Naive thymus-derived CD4-positive, alpha-beta T cell (primary cell): ENCODE measurements around the gene CEP55. TPM values are rescaled to one million over a fixed set of nuclear protein-coding genes. Genes with fewer than 3 reads are reported as not detected.
"Not testable (repeated sequence)": the region's sequence is repeated elsewhere in the genome, so short reads cannot be mapped to it uniquely, and the experiment has no call there.

Experiments used
- ATAC-seq: fragments of 150-1000 bp; cut with Tn5 transposase; 2 replicates; pipeline ENCODE4 v1.10.0; 2021; ENCODE audit warnings: mild to moderate bottlenecking, moderate library complexity
- CTCF ChIA-PET: fragments of 350-600 bp; sonication (Branson Sonifier 250); formaldehyde crosslinking; loops from one replicate; lab custom pipeline; 2021; ENCODE audit warnings: antibody characterized with exemption; lab: Charles Lee
- POLR2A ChIA-PET: fragments of 350-600 bp; sonication (Branson Sonifier 250); formaldehyde crosslinking; loops from one replicate; lab custom pipeline; 2021; ENCODE audit warnings: antibody characterized with exemption, inconsistent platforms; lab: Charles Lee
- DNase-seq, 9 donors: peaks; one replicate each; pipeline versions ENCODE4 v3.0.0 to v3.0.0-alpha.2; 2020 to 2022; ENCODE audit warnings: mixed read lengths in 1 of 9
- H3K27ac ChIP-seq: one replicate; pipeline ENCODE4 v1.7.0; 2013; ENCODE audit warnings: mild to moderate bottlenecking, low read depth, low read length, moderate library complexity
- H3K27me3 ChIP-seq, 2 donors: one replicate each; pipeline ENCODE4 v1.7.0; 2013; ENCODE audit warnings: low read length in 2 of 2, mild to moderate bottlenecking in 2 of 2, moderate library complexity in 2 of 2; ENCODE audit not compliant: control insufficient read depth in 2 of 2, insufficient read depth in 2 of 2
- H3K36me3 ChIP-seq, 3 experiments: 1 replicate in 2 of 3; 2 replicates in 1 of 3; pipeline ENCODE4 v1.7.0; 2013; ENCODE audit warnings: low read length in 3 of 3, mild to moderate bottlenecking in 3 of 3, moderate library complexity in 1 of 3; ENCODE audit not compliant: insufficient read depth in 3 of 3, control insufficient read depth in 2 of 3
- H3K4me1 ChIP-seq, 2 donors: one replicate each; pipeline ENCODE4 v1.7.0; 2013; ENCODE audit warnings: low read length in 2 of 2, mild to moderate bottlenecking in 2 of 2, moderate library complexity in 1 of 2; ENCODE audit not compliant: control insufficient read depth in 2 of 2, insufficient read depth in 2 of 2
- H3K4me3 ChIP-seq: 2 replicates; pipeline ENCODE4 v1.7.0; 2013; ENCODE audit warnings: mild to moderate bottlenecking, low read length
- H3K9me3 ChIP-seq, 3 experiments: 1 replicate in 2 of 3; 2 replicates in 1 of 3; pipeline ENCODE4 v1.7.0; 2013; ENCODE audit warnings: low read length in 3 of 3; ENCODE audit not compliant: control insufficient read depth in 2 of 3
- H3K27ac Mint-ChIP-seq, 9 donors: one replicate each; pipeline ENCODE4 v1.8.0; 2020 to 2022; ENCODE audit warnings: mixed read lengths in 9 of 9, mild to moderate bottlenecking in 8 of 9, moderate library complexity in 5 of 9, inconsistent platforms in 2 of 9
- H3K27me3 Mint-ChIP-seq, 5 donors: one replicate each; pipeline ENCODE4 v1.8.0; 2021 to 2022; ENCODE audit warnings: mixed read lengths in 5 of 5, mild to moderate bottlenecking in 1 of 5
- H3K36me3 Mint-ChIP-seq, 5 donors: one replicate each; pipeline ENCODE4 v1.8.0; 2020 to 2022; ENCODE audit warnings: mixed read lengths in 5 of 5, mild to moderate bottlenecking in 3 of 5, inconsistent platforms in 1 of 5
- H3K4me1 Mint-ChIP-seq, 7 donors: one replicate each; pipeline ENCODE4 v1.8.0; 2020 to 2022; ENCODE audit warnings: mixed read lengths in 7 of 7, mild to moderate bottlenecking in 3 of 7, inconsistent platforms in 1 of 7
- H3K4me3 Mint-ChIP-seq, 10 donors: one replicate each; pipeline ENCODE4 v1.8.0; 2020 to 2022; ENCODE audit warnings: mild to moderate bottlenecking in 10 of 10, mixed read lengths in 10 of 10, moderate library complexity in 6 of 10, inconsistent platforms in 2 of 10
- H3K9me3 Mint-ChIP-seq, 11 donors: one replicate each; pipeline ENCODE4 v1.8.0; 2020 to 2022; ENCODE audit warnings: mixed read lengths in 11 of 11, mild to moderate bottlenecking in 4 of 11, inconsistent platforms in 1 of 11, moderate library complexity in 1 of 11
- intact Hi-C, 2 donors: fragments of 100-400 bp; cut with micrococcal nuclease; formaldehyde crosslinking; loops; one replicate each; pipeline ENCODE4 v1.15.1; 2023
- polyA plus RNA-seq, 2 donors: library from polyadenylated mRNA; unstranded; fragments of 300-500 nt; fragmentation: Illumina TruSeq; gene quantifications; one replicate each; pipeline ENCODE4 v1.2.3, GENCODE V29; 2021
- total RNA-seq, 6 experiments: library from RNA in 5 of 6; stranded (reverse) in 5 of 6; gene quantifications; 1 replicate in 5 of 6; 2 replicates in 1 of 6; pipeline ENCODE4 v1.2.3 and lab custom pipeline; 2021 to 2026

Gene CEP55
- total and polyA plus RNA-seq, 7 experiments from 2014 or later: 0.54 to 48.6 TPM; not detected in 5

DNA sequence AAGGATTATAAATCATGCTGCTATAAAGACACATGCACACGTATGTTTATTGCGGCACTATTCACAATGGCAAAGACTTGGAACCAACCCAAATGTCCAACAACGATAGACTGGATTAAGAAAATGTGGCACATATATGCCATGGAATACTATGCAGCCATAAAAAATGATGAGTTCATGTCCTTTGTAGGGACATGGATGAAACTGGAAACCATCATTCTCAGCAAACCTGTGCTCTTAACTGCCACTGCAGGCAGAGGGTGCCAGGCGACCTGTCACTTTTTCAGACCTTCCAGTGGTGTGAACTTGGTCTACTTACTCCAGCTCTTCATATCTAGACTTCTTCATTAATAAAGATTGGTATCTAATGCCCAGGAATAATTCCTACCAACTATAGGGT lies 28.8 kb upstream of the CEP55 start:
- CTCF ChIA-PET, H3K27me3 Mint-ChIP-seq, POLR2A ChIA-PET, intact Hi-C loops, DNase-seq, H3K27ac ChIP-seq, H3K9me3 Mint-ChIP-seq, H3K27ac Mint-ChIP-seq, H3K36me3 Mint-ChIP-seq, H3K9me3 ChIP-seq, H3K4me3 ChIP-seq, H3K27me3 ChIP-seq, H3K4me3 Mint-ChIP-seq, H3K4me1 ChIP-seq, ATAC-seq, H3K36me3 ChIP-seq: not testable (repeated sequence)
- peaks cover 0 to 11% (median 0%) of the 10 kb centered on the region in 7 donors for H3K4me1 Mint-ChIP-seq

DNA sequence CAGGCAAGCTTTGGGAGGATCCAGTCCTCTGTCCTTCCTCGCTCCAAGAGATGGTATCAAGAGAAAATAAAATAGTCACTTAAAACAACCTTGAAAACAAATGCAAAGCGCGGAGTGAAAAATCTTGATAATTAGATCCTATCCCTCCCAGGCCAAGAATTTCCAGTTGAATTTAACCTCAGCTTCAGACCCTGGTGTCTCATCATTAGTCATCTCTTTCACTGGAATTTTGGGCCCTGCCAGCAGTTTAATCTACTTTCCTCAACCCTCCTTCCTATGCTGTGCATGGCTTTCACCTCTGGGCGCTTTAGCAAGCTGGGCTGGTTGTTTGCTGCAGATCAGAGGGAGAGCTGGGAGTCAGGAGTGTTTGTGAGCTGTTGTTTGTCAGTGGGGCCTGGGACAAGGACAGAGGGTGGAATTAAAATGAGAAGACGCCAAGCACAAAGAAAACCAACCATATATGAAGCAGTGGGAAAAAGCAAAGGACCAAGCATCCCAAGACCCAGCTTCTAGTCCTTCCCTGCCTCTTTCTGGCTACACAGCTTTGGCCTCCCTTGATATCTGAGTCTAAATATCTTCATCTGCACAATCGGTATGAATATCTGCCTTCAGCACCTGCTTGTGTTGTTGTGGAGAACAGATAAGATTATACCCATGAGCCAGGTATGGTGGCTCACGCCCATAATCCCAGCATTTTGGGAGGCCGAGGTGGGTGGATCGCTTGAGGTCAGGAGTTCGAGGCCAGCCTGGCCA lies 27.8 kb upstream of the CEP55 start:
- Mint-ChIP-seq H3K4me3 (no peak overlapping the region), H3K27ac (no peak overlapping the region), H3K36me3 (peaks cover 0 to 3% (median 0%) of the 10 kb centered on the region in 5 donors), H3K27me3 (no peaks in the 10 kb centered on the region), H3K4me1 (peaks cover 0 to 7% (median 0%) of the 10 kb centered on the region in 7 donors), H3K9me3 (no peaks in the 10 kb centered on the region)
- POLR2A ChIA-PET: no interaction called here
- intact Hi-C loops: no loop called here
- no peaks in the 10 kb centered on the region for H3K4me1 ChIP-seq
- DNase-seq: no peak
- H3K27me3 ChIP-seq: no peaks in the 10 kb centered on the region
- no peak overlapping the region for H3K4me3 ChIP-seq
- CTCF ChIA-PET: interaction anchor here (1.3 kb wide), 1 partner anchor 93 kb away, joined by 4 read pairs; no protein-coding TSS in a partner anchor
- ATAC-seq: no peak
- no peaks in the 10 kb centered on the region for H3K9me3 ChIP-seq
- H3K27ac ChIP-seq: no peak overlapping the region
- H3K36me3 ChIP-seq: no peaks in the 10 kb centered on the region

- no peak overlapping the region for H3K27ac ChIP-seq
- Mint-ChIP-seq H3K9me3 (no peaks in the 10 kb centered on the region), H3K27ac (no peak overlapping the region), H3K27me3 (no peaks in the 10 kb centered on the region), H3K4me1 (peaks cover 0 to 7% (median 0%) of the 10 kb centered on the region in 7 donors), H3K36me3 (peaks cover 0 to 3% (median 0%) of the 10 kb centered on the region in 5 donors), H3K4me3 (no peak overlapping the region)
- H3K9me3 ChIP-seq: no peaks in the 10 kb centered on the region
- ATAC-seq (no peak), DNase-seq (no peak)
- no peaks in the 10 kb centered on the region for H3K27me3 ChIP-seq
- intact Hi-C loops: no loop called here
- H3K36me3 ChIP-seq: no peaks in the 10 kb centered on the region
- H3K4me3 ChIP-seq: no peak overlapping the region
- no peaks in the 10 kb centered on the region for H3K4me1 ChIP-seq
- ChIA-PET CTCF (interaction anchor here (1.3 kb wide), 1 partner anchor 93 kb away, joined by 4 read pairs; no protein-coding TSS in a partner anchor), POLR2A (no interaction called here)
These were observed 27.0 kb upstream of the CEP55 start for GRCh38 chr10:93469454-93469853.

DNA sequence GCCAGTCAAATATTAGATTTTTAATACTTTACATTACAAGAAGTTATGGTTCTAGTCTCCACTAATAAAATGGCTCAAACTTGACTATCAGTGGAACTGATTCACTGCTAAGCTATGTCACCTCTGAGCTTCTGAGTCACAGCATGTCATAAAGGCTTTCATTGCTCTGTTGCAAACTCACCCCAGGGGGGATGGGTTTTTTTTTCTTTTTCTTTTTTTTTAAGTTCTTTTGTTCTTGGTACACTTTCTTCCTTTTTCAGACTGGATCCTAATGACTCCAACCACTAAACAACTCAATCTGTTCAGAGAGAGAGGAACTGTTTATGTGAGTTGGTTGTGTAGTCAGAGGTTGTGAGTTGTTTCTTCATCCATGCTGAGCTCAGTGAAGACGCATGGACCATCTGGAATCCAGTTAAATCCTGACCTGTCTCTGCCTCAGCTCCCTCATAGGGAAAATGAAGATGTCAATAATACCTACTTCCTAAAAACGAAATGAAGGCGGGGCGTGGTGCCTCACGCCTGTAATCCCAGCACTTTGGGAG lies 25.2 kb upstream of the CEP55 start:
- Histone ChIP-seq H3K9me3 (no peaks in the 10 kb centered on the region), H3K27me3 (no peaks in the 10 kb centered on the region), H3K4me1 (no peaks in the 10 kb centered on the region), H3K36me3 (no peaks in the 10 kb centered on the region), H3K27ac (no peak overlapping the region), H3K4me3 (no peak overlapping the region)
- intact Hi-C loops: no loop called here
- Mint-ChIP-seq H3K4me1 (peaks cover 0 to 4% (median 0%) of the 10 kb centered on the region in 7 donors), H3K36me3 (peaks cover 0 to 3% (median 0%) of the 10 kb centered on the region in 5 donors), H3K27me3 (no peaks in the 10 kb centered on the region), H3K27ac (no peak overlapping the region), H3K4me3 (no peak overlapping the region), H3K9me3 (no peaks in the 10 kb centered on the region)
- ChIA-PET POLR2A (interaction anchor here (0.7 to 1.3 kb wide), 2 partner anchors 10 to 11 kb away, joined by 4 read pairs; partner anchors contain the start of gene MYOF), CTCF (interaction anchor here (0.6 to 1.2 kb wide), 3 partner anchors 11 to 95 kb away, joined by 3 read pairs; partner anchors contain the start of gene MYOF)
- DNase-seq (no peak), ATAC-seq (peak; percentile 68)

DNA sequence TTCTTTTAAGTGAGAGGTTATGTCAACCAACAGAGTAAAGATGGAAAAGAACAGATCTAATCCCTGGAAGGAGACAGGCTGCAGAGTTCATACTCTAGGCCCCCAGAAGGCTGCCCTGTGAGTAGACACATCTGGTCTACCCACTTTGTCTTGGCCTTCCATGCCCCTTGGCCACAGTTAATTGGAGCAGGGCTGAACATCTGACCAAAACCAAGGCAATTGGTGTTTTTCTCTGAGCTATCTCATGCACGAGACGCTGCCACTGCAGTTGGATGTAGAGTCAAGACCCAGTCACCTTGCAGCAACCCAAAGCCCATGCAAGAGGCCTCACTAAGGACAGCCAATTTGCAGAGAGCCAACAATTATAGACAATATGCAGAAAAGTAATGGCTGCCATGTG lies 23.3 kb upstream of the CEP55 start:
- H3K27me3 Mint-ChIP-seq: peaks cover 0 to 5% (median 0%) of the 10 kb centered on the region in 5 donors
- Histone ChIP-seq H3K4me3 (no peak overlapping the region), H3K27me3 (no peaks in the 10 kb centered on the region), H3K9me3 (no peaks in the 10 kb centered on the region), H3K4me1 (no peaks in the 10 kb centered on the region), H3K27ac (no peak overlapping the region), H3K36me3 (no peaks in the 10 kb centered on the region)
- no peak for DNase-seq
- H3K27ac Mint-ChIP-seq: no peak overlapping the region
- no peaks in the 10 kb centered on the region for H3K9me3 Mint-ChIP-seq
- H3K4me3 Mint-ChIP-seq: no peak overlapping the region
- intact Hi-C loops: no loop called here
- no peaks in the 10 kb centered on the region for H3K36me3 Mint-ChIP-seq
- H3K4me1 Mint-ChIP-seq: peaks cover 0 to 4% (median 0%) of the 10 kb centered on the region in 7 donors
- ChIA-PET POLR2A (no interaction called here), CTCF (interaction anchor here (1.6 to 2.1 kb wide), 2 partner anchors 9 to 97 kb away, joined by 6 to 12 read pairs; partner anchors contain the start of gene MYOF)
- no peak for ATAC-seq

DNA sequence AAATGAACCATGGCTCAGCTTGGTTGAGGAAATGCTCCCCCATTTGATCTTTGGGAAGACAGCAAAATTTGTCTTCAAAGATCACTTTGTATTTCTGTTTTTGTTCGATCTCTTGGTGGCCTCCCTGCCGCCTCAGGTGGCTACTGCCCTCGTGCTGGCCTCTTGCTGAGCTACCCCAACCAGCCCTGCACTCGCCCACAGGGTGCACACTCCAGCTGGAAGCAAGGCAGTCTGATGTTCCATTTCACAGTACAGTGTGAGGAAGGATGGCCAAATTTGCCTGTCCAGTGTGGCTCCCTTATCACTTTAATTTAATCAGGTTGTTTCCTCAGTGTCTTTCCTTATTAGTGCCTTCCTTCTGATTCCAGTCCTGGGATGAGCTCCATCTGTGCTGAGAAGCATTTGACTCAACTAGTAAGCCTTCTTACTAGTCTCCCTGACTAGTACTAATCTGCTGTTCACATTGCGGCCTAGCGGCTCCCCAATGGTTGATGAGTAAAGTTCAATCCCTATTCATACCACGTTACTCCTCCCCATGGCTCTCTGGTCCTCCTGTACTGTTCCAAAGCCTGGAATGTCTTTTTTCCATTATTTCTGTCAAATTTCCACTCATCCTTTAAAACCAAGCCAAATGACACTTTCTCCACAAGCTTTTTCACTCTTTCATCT lies 22.5 kb upstream of the CEP55 start:
- Mint-ChIP-seq H3K9me3 (no peaks in the 10 kb centered on the region), H3K4me3 (no peak overlapping the region), H3K4me1 (peaks cover 0 to 4% (median 0%) of the 10 kb centered on the region in 7 donors), H3K36me3 (no peaks in the 10 kb centered on the region), H3K27me3 (peaks cover 0 to 5% (median 0%) of the 10 kb centered on the region in 5 donors), H3K27ac (no peak overlapping the region)
- ATAC-seq (no peak), DNase-seq (no peak)
- ChIA-PET POLR2A (no interaction called here), CTCF (interaction anchor here (1.6 to 2.1 kb wide), 2 partner anchors 8 to 98 kb away, joined by 6 to 12 read pairs; partner anchors contain the start of gene MYOF)
- H3K4me1 ChIP-seq: no peaks in the 10 kb centered on the region
- H3K27me3 ChIP-seq: no peaks in the 10 kb centered on the region
- H3K4me3 ChIP-seq: no peak overlapping the region
- intact Hi-C loops: no loop called here
- no peak overlapping the region for H3K27ac ChIP-seq
- no peaks in the 10 kb centered on the region for H3K36me3 ChIP-seq
- H3K9me3 ChIP-seq: no peaks in the 10 kb centered on the region
